UCSD-AML1 (cell line): ENCODE results near the gene JAML.

Experiments used
- DNase-seq: peaks from one replicate; lab custom pipeline; 2025; ENCODE audit not compliant: unreplicated experiment; lab: John Stamatoyannopoulos, UW

JAML gene

GRCh38 chr11:118170231-118170630 is 54.6 kb downstream of the JAML start:
- DNase-seq = no peak

- no peak for DNase-seq
Observed at GRCh38 chr11:118169300-118170140, 55.3 kb downstream of the JAML start.

GRCh38 chr11:118168751-118169150 is 56.1 kb downstream of the JAML start:
- no peak for DNase-seq

- no peak for DNase-seq
Observed at GRCh38 chr11:118168316-118168715, 56.5 kb downstream of the JAML start.

- no peak for DNase-seq
Observed at GRCh38 chr11:118167906-118168305, 56.9 kb downstream of the JAML start.

GRCh38 chr11:118167253-118167652 is 57.6 kb downstream of the JAML start:
- no peak for DNase-seq

GRCh38 chr11:118166641-118167040 is 58.2 kb downstream of the JAML start:
- no peak for DNase-seq

GRCh38 chr11:118164885-118165284 is 59.9 kb downstream of the JAML start:
- DNase-seq = no peak

GRCh38 chr11:118163494-118163893 is 61.3 kb downstream of the JAML start:
- DNase-seq = no peak

- no peak for DNase-seq
Observed at GRCh38 chr11:118162846-118163245, 62.0 kb downstream of the JAML start.

GRCh38 chr11:118161786-118162185 is 63.0 kb downstream of the JAML start:
- DNase-seq = no peak

GRCh38 chr11:118157186-118157895 is 67.5 kb downstream of the JAML start:
- DNase-seq = no peak

- no peak for DNase-seq
Observed at GRCh38 chr11:118156531-118157185, 68.2 kb downstream of the JAML start.

- DNase-seq = no peak
Observed at GRCh38 chr11:118155776-118156530, 68.9 kb downstream of the JAML start.

- DNase-seq = no peak
Observed at GRCh38 chr11:118154641-118155040, 70.2 kb downstream of the JAML start.

GRCh38 chr11:118153976-118154375 is 70.8 kb downstream of the JAML start:
- DNase-seq = no peak

GRCh38 chr11:118153516-118153915 is 71.3 kb downstream of the JAML start:
- no peak for DNase-seq

GRCh38 chr11:118152552-118153471 is 72.0 kb downstream of the JAML start, which contains the start of gene SCN4B:
SCN4B (minus strand) TSS chr11:118152823; CDS start chr11:118152673, 150 bp downstream.
- peak; percentile 43 for DNase-seq

GRCh38 chr11:118152020-118152551 is 72.7 kb downstream of the JAML start:
- DNase-seq = no peak

- DNase-seq = no peak
Observed at GRCh38 chr11:118151431-118151830, 73.4 kb downstream of the JAML start.
